Epithelial cell of esophagus (primary cell): ENCODE results near the gene ARL8A.

Source experiments
- DNase-seq: peaks from one replicate; pipeline ENCODE4 v3.0.0; 2010; ENCODE audit warnings: low read depth
- H3K4me3 ChIP-seq: 2 replicates; pipeline ENCODE4 v1.5.1; 2011; ENCODE audit warnings: mild to moderate bottlenecking, low read length, control low read depth
- TF ChIP-seq, protein P1 (sequence below): IDR thresholded peaks from 2 replicates; pipeline ENCODE4 v1.5.1; 2011; ENCODE audit warnings: low read depth, mild to moderate bottlenecking, low read length, control low read depth, inconsistent platforms; ENCODE audit not compliant: insufficient read depth; ENCODE audit errors: missing control alignments

The ARL8A gene

GRCh38 chr1:202107321-202107761 is 37.2 kb downstream of the ARL8A start:
- no peak overlapping the region for H3K4me3 ChIP-seq
- DNase-seq: no peak
- TF ChIP-seq, protein P1, sequence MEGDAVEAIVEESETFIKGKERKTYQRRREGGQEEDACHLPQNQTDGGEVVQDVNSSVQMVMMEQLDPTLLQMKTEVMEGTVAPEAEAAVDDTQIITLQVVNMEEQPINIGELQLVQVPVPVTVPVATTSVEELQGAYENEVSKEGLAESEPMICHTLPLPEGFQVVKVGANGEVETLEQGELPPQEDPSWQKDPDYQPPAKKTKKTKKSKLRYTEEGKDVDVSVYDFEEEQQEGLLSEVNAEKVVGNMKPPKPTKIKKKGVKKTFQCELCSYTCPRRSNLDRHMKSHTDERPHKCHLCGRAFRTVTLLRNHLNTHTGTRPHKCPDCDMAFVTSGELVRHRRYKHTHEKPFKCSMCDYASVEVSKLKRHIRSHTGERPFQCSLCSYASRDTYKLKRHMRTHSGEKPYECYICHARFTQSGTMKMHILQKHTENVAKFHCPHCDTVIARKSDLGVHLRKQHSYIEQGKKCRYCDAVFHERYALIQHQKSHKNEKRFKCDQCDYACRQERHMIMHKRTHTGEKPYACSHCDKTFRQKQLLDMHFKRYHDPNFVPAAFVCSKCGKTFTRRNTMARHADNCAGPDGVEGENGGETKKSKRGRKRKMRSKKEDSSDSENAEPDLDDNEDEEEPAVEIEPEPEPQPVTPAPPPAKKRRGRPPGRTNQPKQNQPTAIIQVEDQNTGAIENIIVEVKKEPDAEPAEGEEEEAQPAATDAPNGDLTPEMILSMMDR: no peak

- TF ChIP-seq, protein P1: no peak
- H3K4me3 ChIP-seq: no peak overlapping the region
- DNase-seq: peak; percentile 24
Observed at GRCh38 chr1:202106340-202107254, 37.9 kb downstream of the ARL8A start.

DNA sequence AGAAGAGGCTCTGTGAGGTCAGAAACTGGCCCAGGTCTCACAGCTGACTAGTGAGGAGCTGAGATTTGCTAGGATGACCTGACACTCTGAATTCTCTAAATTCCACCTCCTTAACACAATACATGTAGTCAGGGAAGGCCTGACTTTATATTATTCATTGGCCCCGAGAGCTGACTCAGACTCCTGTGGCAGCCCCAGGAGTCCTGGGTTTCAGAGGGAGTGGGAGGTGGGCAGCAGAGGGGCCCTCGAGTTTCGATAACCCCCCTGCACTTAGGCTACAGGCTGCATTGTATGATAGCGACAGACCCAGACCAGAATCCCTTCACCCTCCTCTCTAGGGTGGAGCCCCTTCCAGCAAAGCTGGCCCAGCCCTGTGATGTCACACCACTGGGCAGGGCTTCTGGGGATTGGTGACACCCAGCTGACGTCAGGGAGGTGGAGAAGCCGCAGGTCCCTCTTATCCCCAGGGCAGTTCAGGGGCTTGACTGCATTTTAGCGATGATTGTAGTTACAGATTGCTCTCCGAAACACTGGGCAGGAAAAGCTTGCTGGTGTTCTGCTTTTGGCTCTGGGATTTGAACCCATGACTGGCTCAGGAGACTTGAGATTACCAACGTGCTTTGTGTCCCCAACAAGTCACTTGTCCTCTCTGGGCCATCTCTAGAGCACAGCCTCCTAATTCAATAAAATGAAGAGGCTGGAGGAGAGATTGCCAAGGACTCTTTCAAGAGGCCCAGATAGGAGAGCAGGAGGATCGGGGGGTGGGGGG is 38.8 kb downstream of the ARL8A start:
- peak; percentile 72 for DNase-seq
- H3K4me3 ChIP-seq: no peak overlapping the region
- TF ChIP-seq, protein P1: no peak

DNA sequence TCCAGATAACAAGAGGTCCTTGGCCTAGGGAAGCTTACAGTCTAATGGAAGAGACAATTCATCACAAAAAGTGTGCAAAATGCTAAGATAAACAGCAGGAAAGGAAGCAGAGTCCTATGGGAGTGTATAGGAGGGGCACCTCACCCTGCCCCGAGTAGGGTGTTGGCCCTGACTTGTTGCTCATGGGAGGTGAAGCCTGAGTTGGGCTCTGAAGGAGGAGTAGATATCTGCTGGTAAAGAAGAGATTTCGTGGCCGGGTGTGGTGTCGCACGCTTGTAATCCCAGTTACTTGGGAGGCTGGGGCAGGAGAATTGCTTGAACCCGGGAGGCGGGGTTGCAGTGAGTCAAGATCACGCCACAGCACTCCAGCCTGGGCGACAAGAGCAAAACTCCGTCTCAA is 40.5 kb downstream of the ARL8A start:
- TF ChIP-seq, protein P1: no peak
- DNase-seq: no peak
- H3K4me3 ChIP-seq: no peak overlapping the region

DNA sequence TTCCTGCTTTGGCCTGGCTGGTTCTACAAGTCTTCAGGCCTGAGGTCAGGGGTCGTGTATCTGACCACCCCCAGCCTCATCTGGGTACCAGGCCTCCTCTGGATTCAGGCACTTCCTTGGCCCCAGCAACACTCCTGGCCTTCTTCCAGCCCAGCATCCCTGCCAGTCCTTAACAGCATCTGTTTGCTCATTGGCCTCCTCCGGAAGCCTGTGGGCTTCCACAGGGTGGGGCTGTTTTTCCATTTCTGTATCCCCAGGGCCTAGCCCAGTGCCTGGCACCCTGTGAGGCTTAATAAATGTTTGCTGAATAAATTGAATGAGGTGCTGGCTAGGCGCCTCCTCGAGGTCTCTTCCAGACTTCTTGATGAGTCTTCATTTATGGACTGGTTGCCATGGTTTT is 43.4 kb downstream of the ARL8A start:
- TF ChIP-seq, protein P1: no peak
- DNase-seq: no peak
- H3K4me3 ChIP-seq: no peak overlapping the region

DNA sequence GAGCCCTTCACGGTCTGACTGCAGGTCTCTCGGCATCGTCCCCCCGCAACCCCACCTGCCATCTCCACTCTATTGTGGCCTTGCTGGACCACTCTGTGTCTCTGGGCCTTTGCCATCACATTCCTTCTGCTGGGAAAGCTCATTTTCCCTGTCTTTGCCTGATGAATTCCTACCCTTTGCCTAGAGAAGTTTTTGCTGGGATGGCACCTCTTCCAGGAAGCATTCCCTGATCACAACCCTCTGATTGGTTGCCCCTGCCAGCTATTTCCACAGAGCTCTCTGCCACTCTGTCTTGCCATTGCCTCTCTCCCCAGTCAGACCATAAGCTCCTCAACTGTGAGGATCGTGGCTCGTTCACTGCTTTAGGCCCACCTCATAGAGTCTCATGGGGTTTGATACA is 50.7 kb downstream of the ARL8A start:
- no peak overlapping the region for H3K4me3 ChIP-seq
- no peak for DNase-seq
- TF ChIP-seq, protein P1: no peak
